Subcutaneous adipose tissue (tissue), 4 donors: ENCODE data around the gene CBX1. TPM values are rescaled to one million over a fixed set of nuclear protein-coding genes. Genes with fewer than 3 reads are reported as not detected.

Experiments
- CTCF ChIP-seq: fragments of 450-650 bp; IDR thresholded peaks from one replicate; pipeline ENCODE4 v1.5.1; 2016; ENCODE audit warnings: low read depth, mild to moderate bottlenecking, control low read depth, antibody characterized with exemption, moderate library complexity
- total RNA-seq, 4 donors: library from RNA; depleted of rRNA; stranded (reverse); fragments of >200 nt; gene quantifications; one replicate each; pipeline ENCODE4 v1.1.0, GENCODE V29; 2016

Gene CBX1
- total RNA-seq, 4 donors from 2014 or later: 21.1 to 32.8 (median 27.9) TPM

GRCh38 chr17:48037036-48037837, 64.0 kb downstream of the CBX1 start, which contains the start of gene COPZ2:
Gene COPZ2 (minus strand): TSS chr17:48037797. CDS start chr17:48037777, 20 bp downstream.
- no peak for TF ChIP-seq CTCF

GRCh38 chr17:48036693-48037035, 64.6 kb downstream of the CBX1 start:
- no peak for TF ChIP-seq CTCF

- no peak for TF ChIP-seq CTCF
Measured at GRCh38 chr17:48031966-48032365, 69.3 kb downstream of the CBX1 start.

- TF ChIP-seq CTCF: no peak
Measured at GRCh38 chr17:48030531-48030930, 70.7 kb downstream of the CBX1 start.

GRCh38 chr17:48028736-48029135, 72.5 kb downstream of the CBX1 start:
- TF ChIP-seq CTCF: no peak

GRCh38 chr17:48027322-48027981, 73.8 kb downstream of the CBX1 start:
- no peak for TF ChIP-seq CTCF

GRCh38 chr17:48026502-48027321, 74.6 kb downstream of the CBX1 start:
- no peak for TF ChIP-seq CTCF
